MCF 10A (cell line): ENCODE data around the gene TTC4. TPM values are rescaled to one million over a fixed set of nuclear protein-coding genes. Genes with fewer than 3 reads are reported as not detected.

Source experiments
- BruUV-seq: library from RNA; stranded (reverse); fragments of 400-500 nt; replicated peaks from 2 replicates; lab custom pipeline; 2021; lab: Mats Ljungman, UMichigan
- CTCF ChIA-PET: fragments of 300-600 bp; sonication (Branson Sonifier 250); formaldehyde crosslinking; extraction: SDS; loops from one replicate; lab custom pipeline; 2021; ENCODE audit warnings: antibody characterized with exemption, inconsistent platforms; lab: Yijun Ruan, JAX
- POLR2A ChIA-PET: fragments of 300-600, 350-650 bp; sonication (Branson Sonifier 250); formaldehyde crosslinking; extraction: SDS; loops from one replicate; lab custom pipeline; 2020; ENCODE audit warnings: antibody characterized with exemption, inconsistent platforms; lab: Yijun Ruan, JAX
- DNase-seq: peaks from one replicate; pipeline ENCODE4 v3.0.0-alpha.2; 2018; ENCODE audit not compliant: unreplicated experiment
- H3K27ac Mint-ChIP-seq: one replicate; pipeline ENCODE4 v1.8.0; 2022; ENCODE audit warnings: mild to moderate bottlenecking, low read depth, mixed read lengths; ENCODE audit not compliant: unreplicated experiment
- H3K27me3 Mint-ChIP-seq: one replicate; pipeline ENCODE4 v1.8.0; 2022; ENCODE audit warnings: mixed read lengths; ENCODE audit not compliant: insufficient read depth, unreplicated experiment
- H3K36me3 Mint-ChIP-seq: one replicate; pipeline ENCODE4 v1.8.0; 2022; ENCODE audit warnings: mild to moderate bottlenecking, moderate library complexity, mixed read lengths; ENCODE audit not compliant: insufficient read depth, unreplicated experiment
- H3K4me1 Mint-ChIP-seq: one replicate; pipeline ENCODE4 v1.8.0; 2022; ENCODE audit warnings: mixed read lengths; ENCODE audit not compliant: insufficient read depth, unreplicated experiment
- H3K4me3 Mint-ChIP-seq: one replicate; pipeline ENCODE4 v1.8.0; 2022; ENCODE audit warnings: mild to moderate bottlenecking, moderate library complexity, mixed read lengths; ENCODE audit not compliant: unreplicated experiment
- H3K9me3 Mint-ChIP-seq: one replicate; pipeline ENCODE4 v1.8.0; 2022; ENCODE audit warnings: mixed read lengths; ENCODE audit not compliant: unreplicated experiment
- CTCF ChIP-seq: fragments of 200-600 bp; IDR thresholded peaks from one replicate; pipeline ENCODE4 v1.8.0; 2022; ENCODE audit warnings: antibody characterized with exemption, mild to moderate bottlenecking; ENCODE audit not compliant: unreplicated experiment
- intact Hi-C: fragments of 100-400 bp; cut with micrococcal nuclease; formaldehyde crosslinking; loops from 2 replicates; pipeline ENCODE4 v1.14.1; 2022
- total RNA-seq: library from RNA; stranded (reverse); gene quantifications from 2 replicates; pipeline ENCODE4 v1.2.3, GENCODE V29; 2022

The TTC4 gene
- total RNA-seq, 1 experiment from 2014 or later = 25.0 TPM

GRCh38 chr1:54743416-54744226, 28.0 kb downstream of the TTC4 start:
- POLR2A ChIA-PET = interaction anchor here (0.6 kb wide), 1 partner anchor 325 kb away, joined by 4 read pairs; no protein-coding TSS in a partner anchor

GRCh38 chr1:54744696-54745095, 29.0 kb downstream of the TTC4 start:
- H3K9me3 Mint-ChIP-seq = no peaks in the 10 kb centered on the region
- intact Hi-C loops = no loop called here
- no peaks in the 10 kb centered on the region for H3K27me3 Mint-ChIP-seq
- H3K4me1 Mint-ChIP-seq = no peaks in the 10 kb centered on the region
- H3K36me3 Mint-ChIP-seq = peaks cover 14% of the 10 kb centered on the region
- no peak overlapping the region for H3K4me3 Mint-ChIP-seq
- POLR2A ChIA-PET = interaction anchor here (1.2 kb wide), 1 partner anchor 19 kb away, joined by 4 read pairs; no protein-coding TSS in a partner anchor
- no peak for DNase-seq
- H3K27ac Mint-ChIP-seq = no peak overlapping the region
- no peak for TF ChIP-seq CTCF
- CTCF ChIA-PET = interaction anchor here (0.6 kb wide), 1 partner anchor 259 kb away, joined by 3 read pairs; no protein-coding TSS in a partner anchor
- no TSS peak for BruUV-seq

More at GRCh38 chr1:54743416-54744226, 28.0 kb downstream of the TTC4 start:
- Mint-ChIP-seq H3K4me1 (no peaks in the 10 kb centered on the region), H3K27me3 (no peaks in the 10 kb centered on the region), H3K4me3 (no peak overlapping the region), H3K9me3 (no peaks in the 10 kb centered on the region), H3K36me3 (peaks cover 25% of the 10 kb centered on the region), H3K27ac (no peak overlapping the region)
- TF ChIP-seq CTCF = no peak
- BruUV-seq = no TSS peak
- DNase-seq = no peak
- intact Hi-C loops = no loop called here
- CTCF ChIA-PET = no interaction called here

- CTCF ChIA-PET = no interaction called here
These were observed 29.6 kb downstream of the TTC4 start for GRCh38 chr1:54745274-54745673.

More at GRCh38 chr1:54745274-54745673, 29.6 kb downstream of the TTC4 start:
- Mint-ChIP-seq H3K36me3 (peaks cover 9% of the 10 kb centered on the region), H3K4me3 (no peak overlapping the region), H3K4me1 (no peaks in the 10 kb centered on the region), H3K27me3 (no peaks in the 10 kb centered on the region), H3K9me3 (no peaks in the 10 kb centered on the region), H3K27ac (no peak overlapping the region)
- no peak for DNase-seq
- POLR2A ChIA-PET = interaction anchor here (1.2 kb wide), 1 partner anchor 18 kb away, joined by 4 read pairs; no protein-coding TSS in a partner anchor
- intact Hi-C loops = no loop called here
- no TSS peak for BruUV-seq
- no peak for TF ChIP-seq CTCF
